Stimulated activated CD4-positive, alpha-beta T cell treated with anti-CD3 and anti-CD28 coated beads, Interleukin-1b, Interleukin-23, amount 100 ng/mL, for 4 hours (primary cell): Measurements from ENCODE around the gene TMEM94.
"Not testable (repeated sequence)": the region's sequence is repeated elsewhere in the genome, so short reads cannot be mapped to it uniquely, and the experiment has no call there.

Source experiments
- DNase-seq, 2 donors: peaks; one replicate each; pipeline ENCODE4 v3.0.0-alpha.2; 2020; ENCODE audit warnings: low read depth in 2 of 2

The TMEM94 gene

DNA sequence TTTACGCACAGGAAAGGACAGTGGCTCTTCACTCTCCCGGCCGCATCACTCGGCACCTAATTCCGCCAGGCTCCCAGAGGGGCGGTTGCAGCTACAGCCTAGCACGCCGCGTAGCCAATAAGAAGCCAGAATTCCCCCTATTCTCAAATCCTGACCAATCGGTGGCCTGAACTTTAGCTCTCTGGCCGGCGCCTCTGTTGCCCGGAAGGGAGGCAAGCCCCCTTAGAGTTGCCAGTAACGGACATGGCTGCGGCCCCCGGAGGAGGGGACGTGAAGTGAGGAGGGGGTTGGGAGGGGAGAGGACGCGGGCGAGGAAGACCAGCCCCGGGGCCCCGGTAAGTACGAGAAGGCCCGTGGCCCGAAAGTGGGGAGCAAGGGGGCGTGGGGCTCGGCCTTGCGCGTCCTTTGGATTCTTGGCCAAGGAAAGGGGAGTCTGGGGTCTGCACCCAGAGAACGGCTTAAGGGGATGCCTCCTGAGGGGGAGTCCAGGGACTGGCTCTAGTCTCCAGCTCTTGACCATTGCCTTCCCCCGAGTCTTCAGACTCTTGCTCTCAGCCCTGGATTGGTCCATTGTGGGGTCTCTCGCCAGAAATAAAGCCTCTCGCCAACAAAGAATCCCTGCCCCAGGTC, at the start of gene TMEM94:
Gene TMEM94, plus strand, starts transcription at position 219 of the 630 bp plus-strand sequence. CDS start 15,271 bp downstream, outside the sequence.
- peak; percentile 75 to 83 for DNase-seq

GRCh38 chr17:75407655-75408352, 48.6 kb upstream of the TMEM94 start:
- DNase-seq = no peak

- DNase-seq = no peak
These were observed 46.3 kb upstream of the TMEM94 start for GRCh38 chr17:75410141-75410540.

DNA sequence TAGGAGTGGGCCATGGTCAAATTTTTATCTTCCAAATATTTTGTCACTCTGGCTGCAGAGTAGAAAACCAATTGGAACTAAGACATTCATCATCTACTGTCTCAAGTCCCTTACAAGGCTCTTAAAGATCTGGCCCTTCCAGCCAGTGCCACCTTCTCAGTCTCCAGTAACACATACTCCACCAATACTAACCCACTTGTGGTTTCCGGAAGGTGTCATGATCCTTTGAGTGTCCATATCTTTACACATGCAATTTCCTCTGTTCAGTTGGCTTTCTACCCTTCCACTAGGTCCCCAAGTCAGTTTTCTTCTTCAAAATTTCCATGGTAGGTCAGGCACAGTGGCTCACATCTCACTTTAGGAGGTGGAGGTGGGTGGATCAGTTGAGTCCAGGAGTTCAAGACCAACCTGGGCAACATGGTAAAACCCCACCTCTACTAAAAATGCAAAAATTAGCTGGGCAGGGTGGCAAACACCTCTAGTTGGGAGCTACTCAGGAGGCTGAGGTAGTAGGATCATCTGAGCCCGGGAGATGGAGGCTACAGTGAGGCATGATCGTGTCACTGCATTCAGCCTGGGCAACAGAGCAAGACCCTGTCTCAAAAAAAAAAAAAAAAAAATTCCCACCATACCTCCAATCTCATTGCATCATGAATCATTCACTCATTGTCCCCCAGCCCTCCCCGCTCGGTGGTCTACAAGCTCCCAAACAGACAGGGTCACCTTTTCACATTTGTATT, 44.9 kb upstream of the TMEM94 start:
- DNase-seq = no peak

DNA sequence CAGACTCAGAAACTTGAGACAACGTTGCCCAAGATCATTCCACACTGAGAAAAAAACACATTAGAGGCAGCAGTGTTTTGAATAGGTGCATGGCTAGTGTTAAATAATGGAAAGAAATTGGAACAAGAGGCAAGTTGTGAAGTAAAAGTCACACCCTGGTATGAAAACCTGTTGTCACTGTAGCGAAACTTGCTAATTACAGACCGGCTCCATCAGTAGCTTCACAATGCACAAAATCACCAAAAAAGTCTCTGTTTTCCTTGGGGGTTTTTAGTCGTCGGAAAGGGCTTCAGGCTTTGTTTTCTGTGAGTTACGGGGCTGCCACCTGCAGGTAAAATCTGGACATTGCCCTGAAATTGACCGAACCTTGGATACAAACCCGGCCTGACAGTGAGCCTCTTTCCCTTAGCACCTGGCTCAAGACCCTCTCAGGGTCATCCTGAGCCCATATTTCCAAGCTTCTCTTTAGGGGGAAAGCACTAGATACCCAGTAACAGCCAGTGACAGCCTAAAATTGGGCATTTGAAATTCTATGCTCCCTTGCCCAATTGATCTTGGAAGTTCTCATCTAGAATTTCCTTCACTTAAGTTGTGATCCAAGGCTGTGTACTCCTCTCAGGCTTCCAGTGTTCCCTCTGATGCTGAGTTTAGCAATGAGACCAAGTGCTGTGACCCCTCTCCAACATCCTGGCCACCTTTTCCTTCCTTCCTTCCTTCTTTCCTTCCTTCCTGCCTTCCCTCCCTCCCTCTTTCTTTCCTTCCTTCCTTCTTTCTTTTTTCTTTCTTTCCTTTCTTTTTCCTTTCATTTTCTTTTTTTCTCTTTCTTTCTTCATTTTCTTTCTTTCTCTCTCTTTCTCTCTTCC, 43.7 kb upstream of the TMEM94 start:
- DNase-seq = peak; percentile 47 to 66

DNA sequence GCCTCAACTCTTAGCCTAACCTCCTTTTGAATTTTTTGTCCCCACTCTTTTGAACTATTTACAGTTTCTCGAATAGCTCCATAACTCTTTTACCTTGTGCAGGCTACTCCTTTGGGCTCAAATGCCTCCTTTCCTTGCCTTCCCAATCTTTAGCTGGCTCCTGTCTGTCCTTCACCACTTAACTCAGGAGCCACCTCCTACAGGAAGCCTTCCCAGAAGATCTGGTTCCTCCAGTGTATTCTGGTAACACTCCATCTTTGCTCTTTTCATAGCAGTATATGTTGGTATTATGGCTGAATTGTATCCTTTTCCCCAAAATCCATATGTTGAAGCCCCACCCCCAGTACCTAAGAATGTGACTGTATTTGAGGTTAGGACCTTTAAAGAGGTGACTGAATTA, 41.9 kb upstream of the TMEM94 start:
- DNase-seq = no peak

GRCh38 chr17:75416006-75416405, 40.4 kb upstream of the TMEM94 start:
- no peak for DNase-seq

- no peak for DNase-seq
These were observed 39.3 kb upstream of the TMEM94 start for GRCh38 chr17:75417054-75417580.

DNA sequence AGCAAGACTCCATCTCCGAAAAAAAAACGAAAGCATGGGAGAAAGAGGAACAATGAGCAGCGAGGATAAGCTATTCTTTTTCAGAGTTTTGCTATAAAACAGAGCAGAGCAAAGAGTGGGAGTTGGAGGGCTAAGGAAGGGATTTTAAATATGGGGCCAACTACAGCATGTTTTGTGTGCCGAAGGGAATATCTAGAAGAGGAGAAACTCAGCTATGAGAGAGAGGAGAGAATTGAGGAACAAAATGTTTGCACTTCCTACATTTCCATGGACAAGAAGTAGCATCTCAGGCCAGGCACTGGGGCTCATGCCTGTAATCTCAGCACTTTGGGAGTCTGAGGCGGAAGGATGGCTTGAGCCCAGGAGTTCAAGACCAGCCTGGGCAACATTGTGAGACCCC, 37.9 kb upstream of the TMEM94 start:
- DNase-seq = no peak

GRCh38 chr17:75428543-75429469, 27.6 kb upstream of the TMEM94 start:
- no peak for DNase-seq

- DNase-seq = no peak
These were observed 26.1 kb upstream of the TMEM94 start for GRCh38 chr17:75430159-75430974.

GRCh38 chr17:75433218-75433783, 23.1 kb upstream of the TMEM94 start:
- DNase-seq = no peak

GRCh38 chr17:75434433-75434832, 22.0 kb upstream of the TMEM94 start:
- not testable (repeated sequence) for DNase-seq

DNA sequence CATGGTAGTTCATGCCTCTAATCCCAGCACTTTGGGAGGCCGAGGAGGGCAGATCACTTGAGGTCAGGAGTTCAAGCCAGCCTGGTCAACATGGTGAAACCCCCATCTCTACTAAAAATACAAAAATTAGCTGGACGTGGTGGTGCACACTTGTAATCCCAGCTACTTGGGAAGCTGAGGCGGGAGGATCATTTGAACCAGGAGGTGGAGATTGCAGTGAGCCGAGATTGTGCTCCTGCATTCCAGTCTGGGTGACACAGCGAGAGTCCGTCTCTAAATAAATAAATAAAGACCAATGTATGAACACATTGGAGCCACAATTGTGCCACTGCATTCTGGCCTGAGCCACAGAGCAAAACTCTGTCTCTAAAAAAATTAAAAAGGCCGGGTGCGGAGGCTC, 19.0 kb upstream of the TMEM94 start:
- DNase-seq = not testable (repeated sequence)

- no peak for DNase-seq
These were observed 17.1 kb upstream of the TMEM94 start for GRCh38 chr17:75439287-75439686.

GRCh38 chr17:75440738-75441448, 15.5 kb upstream of the TMEM94 start:
- no peak for DNase-seq

- DNase-seq = no peak
These were observed 14.0 kb upstream of the TMEM94 start for GRCh38 chr17:75442168-75443103.
